22Rv1 (cell line): ENCODE data around the gene CAMSAP1.

ENCODE experiments used
- ZFX ChIP-seq: fragments of 450-650 bp; IDR thresholded peaks from 2 replicates; pipeline ENCODE4 v1.6.1; 2017; ENCODE audit warnings: antibody characterized with exemption, borderline replicate concordance
- TF ChIP-seq, protein P1 (sequence below): fragments of 450-650 bp; IDR thresholded peaks from 2 replicates; pipeline ENCODE4 v1.5.1; 2017; ENCODE audit warnings: mild to moderate bottlenecking

DNA sequence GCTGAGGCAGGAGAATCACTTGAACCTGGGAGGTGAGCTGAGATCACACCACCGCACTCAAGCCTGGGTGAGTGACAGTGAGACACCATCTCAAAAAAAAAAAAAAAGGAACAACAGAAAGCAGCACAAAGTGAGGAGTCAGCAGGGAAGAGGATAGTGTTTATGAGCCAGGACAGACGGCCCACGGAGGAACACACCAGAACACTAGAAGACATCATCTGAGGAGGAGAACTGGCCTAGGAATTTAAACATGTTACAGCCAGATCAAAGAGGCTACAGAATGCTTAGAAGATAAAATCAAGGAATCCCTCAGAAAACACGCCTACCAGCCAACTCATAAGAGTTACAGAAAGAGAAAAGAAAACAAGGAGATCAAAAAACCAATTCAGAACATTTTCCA is 41.6 kb upstream of the CAMSAP1 start:
- TF ChIP-seq, protein P1, sequence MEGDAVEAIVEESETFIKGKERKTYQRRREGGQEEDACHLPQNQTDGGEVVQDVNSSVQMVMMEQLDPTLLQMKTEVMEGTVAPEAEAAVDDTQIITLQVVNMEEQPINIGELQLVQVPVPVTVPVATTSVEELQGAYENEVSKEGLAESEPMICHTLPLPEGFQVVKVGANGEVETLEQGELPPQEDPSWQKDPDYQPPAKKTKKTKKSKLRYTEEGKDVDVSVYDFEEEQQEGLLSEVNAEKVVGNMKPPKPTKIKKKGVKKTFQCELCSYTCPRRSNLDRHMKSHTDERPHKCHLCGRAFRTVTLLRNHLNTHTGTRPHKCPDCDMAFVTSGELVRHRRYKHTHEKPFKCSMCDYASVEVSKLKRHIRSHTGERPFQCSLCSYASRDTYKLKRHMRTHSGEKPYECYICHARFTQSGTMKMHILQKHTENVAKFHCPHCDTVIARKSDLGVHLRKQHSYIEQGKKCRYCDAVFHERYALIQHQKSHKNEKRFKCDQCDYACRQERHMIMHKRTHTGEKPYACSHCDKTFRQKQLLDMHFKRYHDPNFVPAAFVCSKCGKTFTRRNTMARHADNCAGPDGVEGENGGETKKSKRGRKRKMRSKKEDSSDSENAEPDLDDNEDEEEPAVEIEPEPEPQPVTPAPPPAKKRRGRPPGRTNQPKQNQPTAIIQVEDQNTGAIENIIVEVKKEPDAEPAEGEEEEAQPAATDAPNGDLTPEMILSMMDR, result no peak
- no peak for TF ChIP-seq ZFX
